CD4-positive, alpha-beta T cell (primary cell): ENCODE measurements around the gene DNAAF2. TPM values are rescaled to one million over a fixed set of nuclear protein-coding genes. Genes with fewer than 3 reads are reported as not detected.

Source experiments
- ATAC-seq: fragments of 200-7000 bp; cut with Tn5 transposase; one replicate; pipeline ENCODE4 v1.10.0; 2022; ENCODE audit warnings: mild to moderate bottlenecking; ENCODE audit not compliant: poor library complexity
- CTCF ChIA-PET: fragments of 350-600 bp; sonication (Branson Sonifier 250); formaldehyde crosslinking; loops from one replicate; lab custom pipeline; 2021; ENCODE audit warnings: antibody characterized with exemption, inconsistent platforms; lab: Charles Lee
- POLR2A ChIA-PET: fragments of 350-600 bp; sonication (Branson Sonifier 250); formaldehyde crosslinking; loops from one replicate; lab custom pipeline; 2021; ENCODE audit warnings: antibody characterized with exemption, inconsistent platforms; lab: Charles Lee
- DNase-seq, 14 experiments: peaks; one replicate each; pipeline ENCODE4 v3.0.0-alpha.2; 2013 to 2020; ENCODE audit warnings: mixed read lengths in 2 of 14
- H3K27ac ChIP-seq, 2 donors: one replicate each; pipeline versions ENCODE4 v1.5.1 to v1.7.0; 2013; ENCODE audit warnings: low read length in 2 of 2, low read depth in 1 of 2, mild to moderate bottlenecking in 1 of 2
- H3K27me3 ChIP-seq, 2 experiments: 1 replicate in 1 of 2; 2 replicates in 1 of 2; pipeline versions ENCODE4 v1.6.1 to v1.7.0; 2013; ENCODE audit warnings: low read length in 2 of 2, control low read depth in 1 of 2, mild to moderate bottlenecking in 1 of 2, moderate library complexity in 1 of 2; ENCODE audit not compliant: insufficient read depth in 2 of 2, control insufficient read depth in 1 of 2
- H3K36me3 ChIP-seq: one replicate; pipeline ENCODE4 v1.6.1; 2013; ENCODE audit warnings: low read length, control low read depth; ENCODE audit not compliant: insufficient read depth
- H3K4me1 ChIP-seq: one replicate; pipeline ENCODE4 v1.6.1; 2013; ENCODE audit warnings: low read length, control low read depth; ENCODE audit not compliant: insufficient read depth
- H3K4me3 ChIP-seq: one replicate; pipeline ENCODE4 v1.5.1; 2013; ENCODE audit warnings: mild to moderate bottlenecking, low read length, moderate library complexity
- H3K9me3 ChIP-seq, 2 experiments: 1 replicate in 1 of 2; 2 replicates in 1 of 2; pipeline versions ENCODE4 v1.6.1 to v1.7.0; 2013; ENCODE audit warnings: low read length in 2 of 2, mild to moderate bottlenecking in 2 of 2, control low read depth in 1 of 2, moderate library complexity in 1 of 2; ENCODE audit not compliant: control insufficient read depth in 1 of 2, insufficient read depth in 1 of 2
- H3K27ac Mint-ChIP-seq: one replicate; pipeline ENCODE4 v1.8.0; 2020; ENCODE audit warnings: mixed read lengths
- H3K27me3 Mint-ChIP-seq: one replicate; pipeline ENCODE4 v1.8.0; 2021; ENCODE audit warnings: mixed read lengths
- H3K36me3 Mint-ChIP-seq: one replicate; pipeline ENCODE4 v1.8.0; 2021; ENCODE audit warnings: low read depth, mixed read lengths
- H3K4me1 Mint-ChIP-seq: one replicate; pipeline ENCODE4 v1.8.0; 2021; ENCODE audit warnings: low read depth, mixed read lengths
- H3K4me3 Mint-ChIP-seq: one replicate; pipeline ENCODE4 v1.8.0; 2020; ENCODE audit warnings: mild to moderate bottlenecking, mixed read lengths
- H3K9me3 Mint-ChIP-seq: one replicate; pipeline ENCODE4 v1.8.0; 2020; ENCODE audit warnings: mixed read lengths
- intact Hi-C, 2 experiments: fragments of 100-400 bp; cut with DNase I in 1 of 2; cut with micrococcal nuclease in 1 of 2; formaldehyde crosslinking; loops; one replicate each; pipeline versions ENCODE4 v1.15.1 to v1.9.0; 2023 to 2025; cut with DNase I, micrococcal nuclease
- total RNA-seq, 174 experiments: library from RNA in 2 of 174; stranded (reverse) in 2 of 174; gene quantifications; one replicate each; pipeline ENCODE4 v1.2.3 and lab custom pipeline; 2021 to 2026
- TF ChIP-seq, protein P1 (sequence below): fragments of 200-600 bp; IDR thresholded peaks from one replicate; pipeline ENCODE4 v1.8.0; 2022; ENCODE audit warnings: antibody characterized with exemption, mild to moderate bottlenecking

DNAAF2 gene
- total RNA-seq, 2 experiments from 2014 or later: 7.5 to 8.0 TPM

- Histone ChIP-seq H3K27ac (no peak overlapping the region), H3K36me3 (peaks cover 21% of the 10 kb centered on the region), H3K4me3 (no peak overlapping the region), H3K27me3 (no peaks in the 10 kb centered on the region), H3K9me3 (no peaks in the 10 kb centered on the region), H3K4me1 (peaks cover 36% of the 10 kb centered on the region)
- TF ChIP-seq, protein P1, sequence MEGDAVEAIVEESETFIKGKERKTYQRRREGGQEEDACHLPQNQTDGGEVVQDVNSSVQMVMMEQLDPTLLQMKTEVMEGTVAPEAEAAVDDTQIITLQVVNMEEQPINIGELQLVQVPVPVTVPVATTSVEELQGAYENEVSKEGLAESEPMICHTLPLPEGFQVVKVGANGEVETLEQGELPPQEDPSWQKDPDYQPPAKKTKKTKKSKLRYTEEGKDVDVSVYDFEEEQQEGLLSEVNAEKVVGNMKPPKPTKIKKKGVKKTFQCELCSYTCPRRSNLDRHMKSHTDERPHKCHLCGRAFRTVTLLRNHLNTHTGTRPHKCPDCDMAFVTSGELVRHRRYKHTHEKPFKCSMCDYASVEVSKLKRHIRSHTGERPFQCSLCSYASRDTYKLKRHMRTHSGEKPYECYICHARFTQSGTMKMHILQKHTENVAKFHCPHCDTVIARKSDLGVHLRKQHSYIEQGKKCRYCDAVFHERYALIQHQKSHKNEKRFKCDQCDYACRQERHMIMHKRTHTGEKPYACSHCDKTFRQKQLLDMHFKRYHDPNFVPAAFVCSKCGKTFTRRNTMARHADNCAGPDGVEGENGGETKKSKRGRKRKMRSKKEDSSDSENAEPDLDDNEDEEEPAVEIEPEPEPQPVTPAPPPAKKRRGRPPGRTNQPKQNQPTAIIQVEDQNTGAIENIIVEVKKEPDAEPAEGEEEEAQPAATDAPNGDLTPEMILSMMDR: no peak
- peaks cover 59% of the 10 kb centered on the region for H3K4me1 Mint-ChIP-seq
- DNase-seq (no peak), ATAC-seq (no peak)
- peak overlapping the region; percentile 60 for H3K27ac Mint-ChIP-seq
- CTCF ChIA-PET: interaction anchor here (1.0 to 1.2 kb wide), 2 partner anchors 46 to 126 kb away, joined by 3 to 6 read pairs; partner anchors contain the start of genes KLHDC2 and POLE2
- H3K9me3 Mint-ChIP-seq: no peaks in the 10 kb centered on the region
- no peak overlapping the region for H3K4me3 Mint-ChIP-seq
- peaks cover 46% of the 10 kb centered on the region for H3K36me3 Mint-ChIP-seq
- intact Hi-C loops: no loop called here
- H3K27me3 Mint-ChIP-seq: no peaks in the 10 kb centered on the region
- POLR2A ChIA-PET: interaction anchor here (0.8 kb wide), 1 partner anchor 21 kb away, joined by 5 read pairs; the partner anchor contains the start of genes MGAT2 and RPL36AL
These were observed 6.7 kb upstream of the DNAAF2 start for GRCh38 chr14:49641697-49642129.

DNA sequence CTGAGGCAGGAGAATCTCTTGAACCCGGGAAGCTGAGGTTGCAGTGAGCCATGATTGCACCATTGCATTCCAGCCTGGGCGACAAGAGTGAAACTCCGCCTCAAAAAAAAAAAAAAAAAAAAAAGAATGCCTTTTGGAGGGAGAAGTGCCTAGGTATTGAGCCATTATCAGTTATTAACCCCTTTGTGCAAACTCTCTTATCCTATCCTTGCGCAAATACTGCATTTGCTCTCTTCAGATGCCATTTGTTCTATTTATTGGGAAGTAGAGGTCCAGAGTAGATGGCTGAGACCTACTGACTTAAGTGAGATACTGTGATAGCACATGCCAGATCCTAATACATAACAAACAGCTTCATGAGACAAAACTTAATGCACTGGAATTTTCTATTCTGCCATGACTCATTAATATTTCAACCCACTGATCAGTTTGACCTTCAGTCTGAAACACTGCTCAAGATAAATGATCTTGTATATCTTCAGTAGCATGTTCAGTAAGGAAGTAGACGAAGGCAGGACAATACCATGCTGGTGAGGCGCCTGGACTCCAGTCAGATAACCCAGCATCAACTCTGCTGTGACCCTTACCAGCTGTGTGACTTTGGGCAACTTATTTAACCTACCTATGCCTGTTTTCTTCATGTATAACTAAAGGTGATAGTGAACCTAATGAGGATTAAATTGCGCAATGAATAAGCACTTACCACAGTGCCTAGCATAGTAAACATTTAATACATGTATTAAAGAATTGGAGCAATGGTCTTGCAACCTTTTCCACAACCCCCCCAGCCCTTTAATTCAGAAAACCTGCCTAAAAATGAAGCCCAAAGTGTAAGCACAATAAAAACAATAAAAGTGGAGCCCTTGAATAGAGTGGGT lies 5.7 kb upstream of the DNAAF2 start:
- Mint-ChIP-seq H3K27ac (peak overlapping the region; percentile 60), H3K4me1 (peaks cover 63% of the 10 kb centered on the region), H3K36me3 (peaks cover 55% of the 10 kb centered on the region), H3K4me3 (peak overlapping the region; percentile 64), H3K27me3 (no peaks in the 10 kb centered on the region), H3K9me3 (no peaks in the 10 kb centered on the region)
- ATAC-seq: no peak
- no peak for DNase-seq
- TF ChIP-seq, protein P1: no peak
- H3K4me1 ChIP-seq: peaks cover 42% of the 10 kb centered on the region
- intact Hi-C loops: no loop called here
- no peaks in the 10 kb centered on the region for H3K27me3 ChIP-seq
- no peak overlapping the region for H3K27ac ChIP-seq
- H3K4me3 ChIP-seq: no peak overlapping the region
- no peaks in the 10 kb centered on the region for H3K9me3 ChIP-seq
- H3K36me3 ChIP-seq: peaks cover 18% of the 10 kb centered on the region
- CTCF ChIA-PET: interaction anchor here (1.0 to 1.2 kb wide), 3 partner anchors 47 to 221 kb away, joined by 3 to 6 read pairs (median 3); partner anchors contain the start of genes KLHDC2 and POLE2
- POLR2A ChIA-PET: interaction anchor here (0.8 to 1.2 kb wide), 2 partner anchors 20 to 21 kb away, joined by 3 to 5 read pairs; partner anchors contain the start of genes MGAT2 and RPL36AL

GRCh38 chr14:49637534-49638078 lies 2.6 kb upstream of the DNAAF2 start:
- peaks cover 65% of the 10 kb centered on the region for H3K4me1 Mint-ChIP-seq
- Histone ChIP-seq H3K9me3 (no peaks in the 10 kb centered on the region), H3K36me3 (peaks cover 18% of the 10 kb centered on the region), H3K27me3 (no peaks in the 10 kb centered on the region), H3K4me3 (no peak overlapping the region), H3K27ac (no peak overlapping the region), H3K4me1 (peaks cover 49% of the 10 kb centered on the region)
- H3K9me3 Mint-ChIP-seq: no peaks in the 10 kb centered on the region
- intact Hi-C loops: loop anchor here in 1 of 2 experiments (2.0 kb wide), 2 partner anchors 53 to 129 kb away; no protein-coding TSS in a partner anchor
- TF ChIP-seq, protein P1: no peak
- DNase-seq (no peak), ATAC-seq (no peak)
- peaks cover 67% of the 10 kb centered on the region for H3K36me3 Mint-ChIP-seq
- ChIA-PET POLR2A (interaction anchor here (0.6 to 8.6 kb wide), 3 partner anchors 15 to 50 kb away, joined by 3 to 350 read pairs (median 4); partner anchors contain the start of genes MGAT2, POLE2 and RPL36AL), CTCF (interaction anchor here (0.7 to 0.9 kb wide), 2 partner anchors 10 to 225 kb away, joined by 3 to 4 read pairs; no protein-coding TSS in a partner anchor)
- no peaks in the 10 kb centered on the region for H3K27me3 Mint-ChIP-seq
- peak overlapping the region; percentile 100 for H3K27ac Mint-ChIP-seq
- H3K4me3 Mint-ChIP-seq: peak overlapping the region; percentile 69
